NCI-H82 treated with DMSO at 0.1 percent for 48 hours (cell line): ENCODE data around the gene IQCK.
A peak's percentile ranks its signal among the peaks of the same experiment; 100 is the strongest.

Experiments used
- DNase-seq: peaks from one replicate; lab custom pipeline; 2025; ENCODE audit not compliant: unreplicated experiment; lab: John Stamatoyannopoulos, UW

IQCK gene

GRCh38 chr16:19754644-19755036, 36.6 kb downstream of the IQCK start:
- no peak for DNase-seq

DNA sequence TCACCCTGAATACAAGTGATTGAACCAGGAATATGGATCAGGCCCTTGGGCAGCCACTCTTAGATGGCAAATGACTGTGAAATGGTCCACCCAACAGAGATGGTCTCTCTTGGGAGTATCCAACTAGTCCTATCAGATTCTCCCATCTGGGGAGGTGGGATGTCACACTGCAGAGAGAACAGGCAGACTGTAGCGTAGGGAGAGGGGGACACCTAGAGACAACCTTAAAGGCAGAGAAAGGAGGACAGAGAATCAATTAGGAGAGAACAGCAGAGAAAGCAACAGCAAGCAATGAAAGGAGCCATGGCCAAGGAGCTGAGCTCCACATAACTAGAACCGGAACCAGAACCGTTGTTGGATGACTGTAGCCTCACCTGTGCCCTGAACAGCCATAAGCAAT, 37.2 kb downstream of the IQCK start:
- DNase-seq: no peak

GRCh38 chr16:19757026-19757425, 39.0 kb downstream of the IQCK start:
- no peak for DNase-seq

GRCh38 chr16:19757762-19758595, 39.9 kb downstream of the IQCK start:
- DNase-seq: no peak

DNA sequence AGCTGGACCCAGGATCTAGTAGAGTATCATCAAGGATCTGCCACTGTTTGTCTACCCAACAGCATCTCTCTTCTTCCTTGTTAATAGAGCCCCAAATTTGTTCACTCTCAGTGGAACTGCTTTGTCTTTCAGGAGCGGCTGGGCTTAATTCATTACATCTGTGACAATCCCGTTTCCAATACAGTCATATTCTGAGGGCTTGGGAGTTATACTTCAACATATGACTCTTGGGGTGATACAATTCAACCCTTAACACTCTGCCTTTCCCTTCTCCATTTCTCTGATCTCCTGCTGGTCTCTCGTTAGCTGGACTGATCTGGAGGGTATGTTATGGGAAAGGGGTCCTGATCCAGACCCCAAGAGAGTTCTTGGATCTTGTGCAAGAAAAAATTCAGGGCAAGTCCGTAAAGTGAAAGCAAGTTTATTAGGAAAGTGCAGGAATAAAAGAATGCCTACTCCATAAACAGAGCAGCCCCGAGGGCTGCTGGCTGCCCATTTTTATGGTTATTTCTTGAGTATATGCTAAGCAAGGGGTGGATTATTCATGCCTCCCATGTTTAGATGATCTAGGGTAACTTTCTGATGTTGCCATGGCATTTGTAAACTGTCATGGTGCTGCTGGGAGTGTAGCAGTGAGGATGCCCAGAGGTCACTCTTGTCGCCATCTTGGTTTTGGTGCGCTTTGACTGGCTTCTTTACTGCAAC, 42.4 kb downstream of the IQCK start:
- DNase-seq: no peak

DNA sequence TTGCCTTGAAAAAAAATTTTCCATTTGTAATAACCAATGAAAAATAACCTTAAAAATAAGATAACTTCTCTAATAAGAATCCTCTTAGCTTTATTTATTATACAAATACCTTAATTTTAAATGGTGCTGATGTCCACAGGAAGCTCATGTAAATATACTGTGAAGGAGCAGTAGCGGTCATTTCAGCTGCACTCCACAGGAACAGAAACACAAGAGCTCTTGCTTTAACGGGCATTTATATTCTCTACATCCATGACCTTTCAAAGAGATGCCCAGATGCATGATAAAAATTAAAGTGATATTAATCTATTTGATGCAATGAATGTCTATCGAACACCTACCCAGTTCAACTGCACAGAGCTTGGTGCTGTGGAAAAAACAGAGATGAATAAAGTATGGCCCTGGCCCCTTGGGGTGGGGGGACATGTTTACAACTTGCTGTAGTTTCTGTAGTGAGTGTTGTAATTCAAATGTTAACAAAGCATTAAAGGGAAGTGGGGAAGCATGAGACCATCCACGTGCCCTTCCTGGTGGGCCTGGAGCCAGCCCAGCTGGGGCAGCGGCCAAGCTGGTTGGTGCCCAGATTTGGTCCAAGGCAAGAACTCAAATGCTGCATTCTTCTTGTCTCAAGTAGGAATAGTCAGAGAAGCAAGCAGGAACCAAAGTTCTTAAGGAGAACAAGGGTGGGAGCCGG, 47.9 kb downstream of the IQCK start:
- no peak for DNase-seq

- DNase-seq: no peak
Measured at GRCh38 chr16:19766554-19766884, 48.4 kb downstream of the IQCK start.

- no peak for DNase-seq
Measured at GRCh38 chr16:19766988-19767387, 48.9 kb downstream of the IQCK start.

DNA sequence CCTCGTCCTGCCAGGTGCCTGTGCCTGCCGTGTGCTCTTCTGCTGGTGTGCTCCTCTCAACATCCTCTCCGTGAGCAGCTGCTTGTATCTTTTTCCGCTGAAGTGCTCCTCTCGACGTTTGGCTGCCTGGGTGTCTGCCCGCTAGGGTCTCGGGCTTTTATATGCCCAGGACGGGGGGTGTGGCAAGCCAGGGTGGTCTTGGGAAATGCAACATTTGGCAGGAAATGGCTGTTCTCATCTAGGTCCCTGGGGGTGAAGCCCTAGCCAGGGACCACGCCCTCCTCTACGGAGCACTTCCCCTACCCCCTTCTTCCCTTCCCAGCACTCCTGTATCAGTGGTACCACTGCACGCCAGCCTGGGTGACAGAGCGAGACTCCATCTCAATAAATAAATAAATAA, 49.4 kb downstream of the IQCK start:
- DNase-seq: no peak

GRCh38 chr16:19769239-19769638, 51.2 kb downstream of the IQCK start:
- DNase-seq: no peak

GRCh38 chr16:19771040-19771439, 53.0 kb downstream of the IQCK start:
- no peak for DNase-seq

DNA sequence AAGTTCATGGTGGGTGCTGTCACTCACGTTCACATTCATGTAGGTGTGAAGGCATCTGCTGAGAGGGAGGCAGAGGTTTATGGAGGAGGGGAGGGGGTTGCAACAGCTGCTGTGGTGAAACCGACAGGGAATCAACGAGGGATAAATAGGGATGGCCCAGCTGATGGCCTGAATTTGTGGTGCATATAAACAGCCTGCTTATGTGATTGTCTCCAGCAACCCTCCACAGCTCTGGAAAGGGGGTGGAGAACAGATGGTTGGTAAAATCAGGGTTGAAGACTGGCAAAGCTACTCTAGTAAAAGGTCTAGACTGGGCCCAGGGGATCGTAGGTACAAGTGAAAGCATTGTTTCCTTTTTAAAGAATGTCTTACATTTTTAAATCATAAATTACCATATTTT, 53.7 kb downstream of the IQCK start:
- peak; percentile 97 for DNase-seq

DNA sequence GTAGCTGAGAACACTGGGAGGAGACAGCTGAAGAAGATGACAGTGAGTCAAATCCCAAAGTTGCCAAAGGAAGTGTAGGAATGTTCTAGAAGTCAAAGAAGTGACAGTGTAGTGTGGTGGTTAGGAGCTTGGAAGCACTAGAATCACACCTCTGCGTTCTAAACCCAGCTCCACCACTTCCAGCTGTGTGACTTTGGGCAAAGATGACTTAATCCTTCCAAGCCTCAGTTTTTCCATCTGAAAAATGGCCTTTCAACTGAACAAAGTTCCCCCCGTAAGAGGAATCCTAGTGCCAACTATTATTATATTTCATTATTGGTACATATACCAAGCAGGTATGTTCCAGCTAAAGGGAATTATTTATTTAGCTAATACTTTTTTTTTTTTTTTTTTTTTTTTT, 56.0 kb downstream of the IQCK start:
- no peak for DNase-seq

GRCh38 chr16:19776147-19776546, 58.1 kb downstream of the IQCK start:
- no peak for DNase-seq

DNA sequence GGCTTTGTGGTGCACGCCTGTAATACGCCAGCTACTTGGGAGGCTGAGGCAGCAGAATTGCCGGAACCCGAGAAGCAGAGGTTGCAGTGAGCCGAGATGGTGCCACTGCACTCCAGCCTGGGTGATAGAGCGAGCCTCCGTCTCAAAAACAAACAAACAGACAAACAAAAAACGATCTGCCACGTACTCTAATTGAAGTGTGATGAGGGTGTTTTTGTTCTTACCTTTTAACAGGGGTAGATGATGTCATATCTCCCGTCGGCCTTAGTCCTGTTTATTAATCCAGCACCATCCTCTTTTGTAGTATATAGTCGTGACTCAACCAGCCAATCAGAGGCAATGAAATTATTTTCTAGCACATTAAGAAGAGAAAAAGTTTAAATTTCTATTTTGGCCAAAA, 58.5 kb downstream of the IQCK start:
- no peak for DNase-seq

GRCh38 chr16:19780321-19780720, 62.2 kb downstream of the IQCK start:
- DNase-seq: no peak

DNA sequence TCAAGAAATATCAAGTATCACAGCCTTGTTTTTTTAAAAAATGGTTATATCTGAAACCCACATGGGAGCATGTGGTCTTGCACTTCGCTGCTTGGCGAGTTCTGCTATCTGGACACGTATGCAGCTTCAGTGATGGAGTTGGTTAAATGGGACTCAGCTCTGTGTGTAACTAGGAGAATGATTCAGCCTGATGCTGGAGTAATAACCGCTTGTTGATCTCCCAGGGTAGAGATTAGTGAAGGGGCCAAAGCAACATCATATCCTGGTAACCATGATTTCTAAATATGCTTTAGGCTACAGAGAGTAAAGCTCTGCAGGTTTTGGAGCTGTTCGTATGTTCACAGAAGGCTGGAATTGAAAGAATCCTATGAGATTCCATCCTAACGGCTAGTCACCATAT, 63.2 kb downstream of the IQCK start:
- peak; percentile 25 for DNase-seq

DNA sequence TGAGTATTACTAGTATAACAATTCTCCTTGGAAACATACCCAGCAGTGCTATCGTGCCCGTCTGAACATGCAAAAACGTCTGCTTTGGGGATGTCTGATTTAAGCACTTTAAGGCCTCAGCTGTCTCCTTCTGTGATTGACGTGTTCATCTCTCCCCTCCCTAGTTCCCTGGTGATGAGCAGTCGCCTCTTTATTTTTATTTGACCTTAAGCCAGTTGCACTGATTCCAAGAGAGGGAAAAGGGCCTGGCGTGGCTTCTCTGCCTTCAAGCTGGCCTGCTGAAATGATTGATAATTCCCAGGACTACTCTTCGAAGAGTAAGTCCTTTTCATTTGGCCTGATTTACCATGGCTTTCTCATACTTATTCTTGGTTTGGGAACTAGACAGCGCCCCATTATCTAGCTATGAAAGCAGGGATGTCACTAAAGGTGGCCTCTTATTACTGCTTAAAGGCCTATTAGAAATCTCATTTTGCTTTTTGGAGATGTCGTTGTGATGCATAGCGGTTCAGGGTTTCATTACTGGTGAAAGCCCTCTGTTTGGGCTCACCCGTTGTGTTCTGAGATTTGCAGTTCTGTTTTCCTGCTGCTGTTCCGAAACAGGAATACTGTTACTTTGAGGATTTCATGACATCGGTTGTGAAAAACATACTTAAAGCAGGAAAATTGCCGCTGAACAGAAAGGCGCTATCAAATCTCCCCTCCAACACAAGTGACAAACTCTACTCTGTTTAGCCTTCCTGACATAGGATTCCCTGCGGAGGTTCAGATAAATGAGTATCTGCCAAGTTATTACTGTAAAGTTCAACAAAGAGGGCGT, 65.5 kb downstream of the IQCK start:
- DNase-seq: no peak

DNA sequence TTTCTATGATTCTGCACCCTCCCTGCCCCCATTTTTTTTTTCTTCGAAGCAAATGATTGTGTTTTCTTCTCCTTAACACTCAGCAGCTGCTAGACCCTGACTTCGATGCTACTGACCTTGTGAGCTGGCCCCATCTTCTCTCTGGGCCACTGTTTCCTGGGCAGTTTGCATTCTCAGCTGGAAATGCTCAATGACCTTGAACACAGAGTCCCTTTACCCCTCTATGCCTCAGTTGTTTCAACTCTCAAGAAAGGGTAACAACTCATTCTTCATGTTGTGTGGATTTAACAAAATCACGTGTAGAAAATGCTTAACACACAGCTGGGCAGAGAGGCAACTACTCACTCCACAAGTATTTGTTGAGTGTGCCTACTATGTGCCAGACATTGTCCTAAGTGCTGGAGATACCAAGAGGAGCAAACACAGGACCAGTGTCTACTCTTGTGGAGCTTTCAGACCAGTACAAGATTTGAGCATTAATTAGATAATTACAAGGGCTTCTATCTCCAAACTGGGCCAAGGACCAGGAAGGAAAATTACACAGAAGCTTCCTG, 66.2 kb downstream of the IQCK start:
- no peak for DNase-seq

DNA sequence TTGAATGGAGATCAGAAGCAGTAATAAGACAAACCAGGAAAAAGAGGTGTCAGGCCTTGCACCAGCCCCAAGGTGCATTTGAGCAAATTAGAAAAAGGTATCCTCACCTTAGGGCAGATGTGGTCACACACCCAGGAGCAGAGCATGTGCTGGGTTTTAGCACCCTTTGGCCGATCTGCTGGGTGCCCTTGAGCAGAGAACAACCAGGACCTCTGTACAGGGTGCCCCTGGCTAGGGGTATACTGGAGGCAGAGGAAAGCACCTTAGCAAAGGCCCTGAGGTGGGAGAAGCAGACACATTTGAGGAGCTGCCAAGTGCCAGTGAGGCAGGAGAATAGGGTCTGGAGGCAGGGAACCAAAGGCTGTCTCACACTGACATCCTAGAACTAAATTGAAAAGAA, 67.0 kb downstream of the IQCK start:
- no peak for DNase-seq

DNA sequence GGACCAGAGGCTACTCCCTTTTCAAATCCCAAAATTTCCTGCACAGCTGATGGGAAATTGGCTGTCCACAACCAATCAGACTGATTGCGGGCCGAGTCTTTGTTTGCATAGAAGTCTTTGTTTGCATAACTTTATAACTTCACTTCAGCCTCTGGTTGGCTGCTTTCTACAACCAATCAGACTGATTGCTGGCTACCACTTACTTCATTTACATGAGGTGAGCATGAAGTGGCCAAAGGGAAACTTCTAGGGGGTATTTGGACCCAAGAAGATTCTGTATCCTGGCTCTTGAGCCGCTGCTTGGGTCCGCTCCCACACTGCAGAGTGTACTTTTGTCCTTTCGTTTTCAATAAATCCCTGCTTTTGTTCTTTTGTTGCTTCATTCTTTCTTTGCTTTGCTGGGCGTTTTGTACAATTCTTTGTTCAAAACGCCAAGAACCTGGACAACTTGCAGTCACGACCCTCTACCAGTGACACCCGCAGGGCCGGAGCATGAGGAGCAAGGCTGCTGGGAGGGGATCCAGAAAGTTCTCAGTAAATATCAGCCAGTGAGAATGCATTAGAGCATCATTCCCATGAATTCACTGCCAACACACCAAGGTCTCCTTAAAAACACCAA, 67.5 kb downstream of the IQCK start:
- no peak for DNase-seq
